Measurements from ENCODE around the gene TLE5. TPM values are rescaled to one million over a fixed set of nuclear protein-coding genes. Genes with fewer than 3 reads are reported as not detected.

The TLE5 gene
- total RNA-seq, 1 donor from 2014 or later: 98.1 TPM

DNA sequence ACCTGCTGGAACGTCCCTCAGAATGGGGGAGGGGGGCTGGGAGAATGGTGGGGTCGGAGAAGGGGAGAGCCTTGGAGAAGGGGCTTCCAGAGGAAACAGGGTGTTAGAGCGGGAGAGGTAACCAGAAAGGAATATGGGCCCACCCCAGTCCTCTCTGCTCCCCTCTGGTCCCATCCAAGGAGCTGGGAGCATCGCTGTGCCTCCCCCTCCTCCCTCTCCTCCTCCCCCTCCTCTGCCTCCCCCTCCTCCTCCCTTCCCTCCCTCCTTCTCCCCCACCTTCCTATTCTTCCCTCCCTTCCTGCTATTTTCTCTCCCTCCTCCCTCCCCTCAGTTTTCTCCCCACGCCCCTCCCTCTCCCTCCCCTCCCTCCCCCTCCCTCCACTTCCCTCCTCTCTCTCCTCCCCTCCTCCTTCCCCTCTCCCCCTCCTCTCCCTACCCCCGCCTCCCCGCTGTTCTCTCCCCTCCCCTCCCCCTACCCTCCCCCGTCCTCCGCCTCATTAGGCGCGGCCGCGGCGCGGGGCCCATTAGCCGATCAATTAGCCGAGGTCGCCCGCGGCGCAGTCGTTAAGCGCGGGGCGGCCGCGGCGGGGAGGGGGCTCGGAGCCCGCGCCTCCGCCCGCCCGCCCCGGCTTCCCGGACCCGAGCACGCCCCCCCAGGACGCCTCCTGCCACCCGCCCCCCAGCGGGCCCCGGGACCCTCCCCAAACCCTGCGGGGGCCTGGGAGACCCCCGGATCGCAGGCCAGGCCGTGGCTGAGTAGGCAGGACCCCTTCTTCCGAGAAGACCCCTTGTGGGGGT is 15.4 kb downstream of the TLE5 start:
- Histone ChIP-seq H3K27ac (ENCODE audit: low read depth, low read length) (no peak overlapping the region), H3K27me3 (ENCODE audit: control insufficient read depth in 3 of 3, insufficient read depth in 3 of 3, low read length in 3 of 3) (no peaks in the 10 kb centered on the region), H3K9me3 (ENCODE audit: control insufficient read depth in 3 of 3, low read length in 3 of 3) (no peaks in the 10 kb centered on the region), H3K4me3 (ENCODE audit: low read length in 3 of 3) (peak overlapping the region; percentile 35 to 68 (median 56)), H3K4me1 (ENCODE audit: control insufficient read depth in 3 of 3, insufficient read depth in 3 of 3, low read length in 3 of 3) (peaks cover 9 to 13% (median 10%) of the 10 kb centered on the region in 3 donors), H3K9ac (ENCODE audit: low read depth in 1 of 3, low read length in 3 of 3) (peak overlapping the region in 2 of 3 donors; percentile 28 to 72), H3K36me3 (ENCODE audit: control insufficient read depth in 3 of 3, insufficient read depth in 3 of 3, low read length in 3 of 3) (no peaks in the 10 kb centered on the region)

DNA sequence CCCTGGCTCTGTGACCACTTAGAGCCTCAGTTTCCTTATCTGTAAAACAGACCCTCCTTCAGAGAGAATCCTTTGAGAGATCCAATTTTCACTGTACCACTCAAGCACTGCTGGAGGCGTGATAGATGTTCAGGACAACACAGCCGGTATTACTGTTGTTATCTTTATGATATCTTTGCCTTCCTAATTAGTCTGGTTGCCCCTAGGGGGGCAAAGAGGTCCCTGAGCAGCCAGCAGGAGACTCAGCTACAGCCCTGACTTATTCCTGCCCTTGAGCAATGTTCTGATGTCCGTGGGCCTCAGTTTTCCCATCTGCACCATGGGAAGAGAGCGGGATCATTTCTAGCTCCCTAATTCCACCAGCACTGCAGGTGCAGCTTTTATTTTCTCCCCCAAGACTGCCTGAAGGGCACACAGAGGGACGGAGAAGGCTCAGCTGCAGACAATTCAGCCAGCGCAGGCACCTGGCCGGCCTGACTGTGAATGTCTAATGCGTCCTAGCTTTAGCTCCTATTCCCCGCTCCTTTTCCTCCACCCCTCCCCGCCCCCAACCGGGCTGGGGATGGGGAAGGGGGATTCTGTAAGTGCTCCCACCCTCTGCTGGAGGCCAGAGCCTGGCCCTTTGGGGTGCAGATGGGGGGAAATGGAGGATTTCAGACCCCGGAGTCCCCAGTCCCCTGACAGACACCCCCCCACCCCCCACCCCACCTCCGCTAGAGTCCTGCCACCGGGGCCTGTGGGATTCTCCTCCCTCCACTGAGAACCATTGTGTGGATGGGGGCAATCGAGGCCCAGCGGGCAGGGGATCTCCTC is 16.2 kb downstream of the TLE5 start:
- Histone ChIP-seq H3K4me3 (ENCODE audit: low read length in 3 of 3) (no peak overlapping the region), H3K27ac (ENCODE audit: low read depth, low read length) (no peak overlapping the region), H3K27me3 (ENCODE audit: control insufficient read depth in 3 of 3, insufficient read depth in 3 of 3, low read length in 3 of 3) (no peaks in the 10 kb centered on the region), H3K9me3 (ENCODE audit: control insufficient read depth in 3 of 3, low read length in 3 of 3) (no peaks in the 10 kb centered on the region), H3K9ac (ENCODE audit: low read depth in 1 of 3, low read length in 3 of 3) (no peak overlapping the region), H3K4me1 (ENCODE audit: control insufficient read depth in 3 of 3, insufficient read depth in 3 of 3, low read length in 3 of 3) (peaks cover 7 to 10% (median 8%) of the 10 kb centered on the region in 3 donors), H3K36me3 (ENCODE audit: control insufficient read depth in 3 of 3, insufficient read depth in 3 of 3, low read length in 3 of 3) (no peaks in the 10 kb centered on the region)

DNA sequence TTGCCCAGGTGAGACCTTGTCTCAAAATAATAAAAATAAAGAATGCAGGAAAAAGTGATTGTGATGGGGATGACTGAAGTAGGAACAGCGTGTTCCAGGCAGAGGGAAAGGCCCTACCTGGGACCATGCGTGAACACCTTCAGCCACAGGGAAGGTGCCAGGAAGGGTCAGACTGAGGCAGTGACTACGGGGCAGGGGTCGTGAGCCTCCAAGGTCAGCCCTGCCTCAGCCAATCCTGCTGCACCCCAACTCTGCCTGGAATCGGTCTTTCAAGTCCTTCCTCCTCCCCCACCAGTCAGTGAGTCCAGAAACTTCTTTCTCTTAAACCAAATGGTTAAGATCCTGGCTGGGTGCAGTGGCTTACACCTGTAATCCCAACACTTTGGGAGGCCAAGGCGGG is 17.1 kb downstream of the TLE5 start:
- Histone ChIP-seq H3K9ac (ENCODE audit: low read depth in 1 of 3, low read length in 3 of 3) (no peak overlapping the region), H3K4me3 (ENCODE audit: low read length in 3 of 3) (no peak overlapping the region), H3K4me1 (ENCODE audit: control insufficient read depth in 3 of 3, insufficient read depth in 3 of 3, low read length in 3 of 3) (peaks cover 6 to 10% (median 6%) of the 10 kb centered on the region in 3 donors), H3K36me3 (ENCODE audit: control insufficient read depth in 3 of 3, insufficient read depth in 3 of 3, low read length in 3 of 3) (no peaks in the 10 kb centered on the region), H3K27ac (ENCODE audit: low read depth, low read length) (no peak overlapping the region), H3K9me3 (ENCODE audit: control insufficient read depth in 3 of 3, low read length in 3 of 3) (no peaks in the 10 kb centered on the region), H3K27me3 (ENCODE audit: control insufficient read depth in 3 of 3, insufficient read depth in 3 of 3, low read length in 3 of 3) (no peaks in the 10 kb centered on the region)

- no peaks in the 10 kb centered on the region for H3K27me3 ChIP-seq (ENCODE audit: control insufficient read depth in 3 of 3, insufficient read depth in 3 of 3, low read length in 3 of 3)
- H3K4me3 ChIP-seq (ENCODE audit: low read length in 3 of 3): no peak overlapping the region
- no peak overlapping the region for H3K27ac ChIP-seq (ENCODE audit: low read depth, low read length)
- H3K36me3 ChIP-seq (ENCODE audit: control insufficient read depth in 3 of 3, insufficient read depth in 3 of 3, low read length in 3 of 3): no peaks in the 10 kb centered on the region
- H3K4me1 ChIP-seq (ENCODE audit: control insufficient read depth in 3 of 3, insufficient read depth in 3 of 3, low read length in 3 of 3): peaks cover 5 to 12% (median 11%) of the 10 kb centered on the region in 3 donors
- H3K9ac ChIP-seq (ENCODE audit: low read depth in 1 of 3, low read length in 3 of 3): no peak overlapping the region
- H3K9me3 ChIP-seq (ENCODE audit: control insufficient read depth in 3 of 3, low read length in 3 of 3): no peaks in the 10 kb centered on the region
These were observed 19.6 kb downstream of the TLE5 start for GRCh38 chr19:3042621-3043267.

GRCh38 chr19:3041761-3042620 is 20.3 kb downstream of the TLE5 start:
- Histone ChIP-seq H3K9me3 (ENCODE audit: control insufficient read depth in 3 of 3, low read length in 3 of 3) (no peaks in the 10 kb centered on the region), H3K36me3 (ENCODE audit: control insufficient read depth in 3 of 3, insufficient read depth in 3 of 3, low read length in 3 of 3) (no peaks in the 10 kb centered on the region), H3K27me3 (ENCODE audit: control insufficient read depth in 3 of 3, insufficient read depth in 3 of 3, low read length in 3 of 3) (no peaks in the 10 kb centered on the region), H3K9ac (ENCODE audit: low read depth in 1 of 3, low read length in 3 of 3) (no peak overlapping the region), H3K4me1 (ENCODE audit: control insufficient read depth in 3 of 3, insufficient read depth in 3 of 3, low read length in 3 of 3) (peaks cover 0 to 11% (median 9%) of the 10 kb centered on the region in 3 donors), H3K4me3 (ENCODE audit: low read length in 3 of 3) (no peak overlapping the region), H3K27ac (ENCODE audit: low read depth, low read length) (no peak overlapping the region)

GRCh38 chr19:3041327-3041726 is 21.0 kb downstream of the TLE5 start:
- Histone ChIP-seq H3K27me3 (ENCODE audit: control insufficient read depth in 3 of 3, insufficient read depth in 3 of 3, low read length in 3 of 3) (no peaks in the 10 kb centered on the region), H3K9me3 (ENCODE audit: control insufficient read depth in 3 of 3, low read length in 3 of 3) (no peaks in the 10 kb centered on the region), H3K9ac (ENCODE audit: low read depth in 1 of 3, low read length in 3 of 3) (peak overlapping the region in 1 of 3 donors; percentile 20), H3K4me1 (ENCODE audit: control insufficient read depth in 3 of 3, insufficient read depth in 3 of 3, low read length in 3 of 3) (peaks cover 4 to 15% (median 12%) of the 10 kb centered on the region in 3 donors), H3K36me3 (ENCODE audit: control insufficient read depth in 3 of 3, insufficient read depth in 3 of 3, low read length in 3 of 3) (no peaks in the 10 kb centered on the region), H3K4me3 (ENCODE audit: low read length in 3 of 3) (no peak overlapping the region), H3K27ac (ENCODE audit: low read depth, low read length) (no peak overlapping the region)

DNA sequence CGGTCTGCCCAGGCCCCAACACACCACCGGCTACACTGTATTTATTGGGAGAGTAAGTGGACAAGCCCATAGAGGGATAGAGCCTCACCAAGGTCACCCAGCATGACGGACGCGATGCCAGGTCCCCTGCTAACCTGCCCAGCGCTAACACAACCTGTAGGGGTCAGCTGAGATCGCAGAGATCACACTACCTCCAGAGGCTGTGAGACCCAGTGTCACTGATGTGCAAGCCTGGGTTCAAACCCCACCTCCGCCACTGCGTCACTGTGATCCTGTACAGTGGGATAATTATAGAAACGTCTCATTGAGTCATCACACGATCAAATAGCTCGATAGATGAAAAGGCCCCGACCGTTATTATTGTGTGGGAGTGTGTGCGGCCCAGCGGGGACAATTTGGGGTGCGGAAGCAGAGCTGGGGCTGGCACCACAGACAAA is 22.6 kb downstream of the TLE5 start:
- H3K9ac ChIP-seq (ENCODE audit: low read depth in 1 of 3, low read length in 3 of 3): no peak overlapping the region
- H3K9me3 ChIP-seq (ENCODE audit: control insufficient read depth in 3 of 3, low read length in 3 of 3): no peaks in the 10 kb centered on the region
- H3K4me3 ChIP-seq (ENCODE audit: low read length in 3 of 3): no peak overlapping the region
- no peaks in the 10 kb centered on the region for H3K36me3 ChIP-seq (ENCODE audit: control insufficient read depth in 3 of 3, insufficient read depth in 3 of 3, low read length in 3 of 3)
- H3K4me1 ChIP-seq (ENCODE audit: control insufficient read depth in 3 of 3, insufficient read depth in 3 of 3, low read length in 3 of 3): peaks cover 15 to 28% (median 22%) of the 10 kb centered on the region in 3 donors
- peak overlapping the region; percentile 18 for H3K27ac ChIP-seq (ENCODE audit: low read depth, low read length)
- no peaks in the 10 kb centered on the region for H3K27me3 ChIP-seq (ENCODE audit: control insufficient read depth in 3 of 3, insufficient read depth in 3 of 3, low read length in 3 of 3)

- Histone ChIP-seq H3K4me1 (ENCODE audit: control insufficient read depth in 3 of 3, insufficient read depth in 3 of 3, low read length in 3 of 3) (peaks cover 20 to 32% (median 27%) of the 10 kb centered on the region in 3 donors), H3K9me3 (ENCODE audit: control insufficient read depth in 3 of 3, low read length in 3 of 3) (no peaks in the 10 kb centered on the region), H3K4me3 (ENCODE audit: low read length in 3 of 3) (no peak overlapping the region), H3K27ac (ENCODE audit: low read depth, low read length) (peak overlapping the region; percentile 18), H3K36me3 (ENCODE audit: control insufficient read depth in 3 of 3, insufficient read depth in 3 of 3, low read length in 3 of 3) (no peaks in the 10 kb centered on the region), H3K9ac (ENCODE audit: low read depth in 1 of 3, low read length in 3 of 3) (no peak overlapping the region), H3K27me3 (ENCODE audit: control insufficient read depth in 3 of 3, insufficient read depth in 3 of 3, low read length in 3 of 3) (no peaks in the 10 kb centered on the region)
These were observed 23.2 kb downstream of the TLE5 start for GRCh38 chr19:3039125-3039524.

GRCh38 chr19:3038214-3038613 is 24.1 kb downstream of the TLE5 start:
- H3K36me3 ChIP-seq (ENCODE audit: control insufficient read depth in 3 of 3, insufficient read depth in 3 of 3, low read length in 3 of 3): no peaks in the 10 kb centered on the region
- H3K27me3 ChIP-seq (ENCODE audit: control insufficient read depth in 3 of 3, insufficient read depth in 3 of 3, low read length in 3 of 3): no peaks in the 10 kb centered on the region
- peaks cover 20 to 32% (median 27%) of the 10 kb centered on the region in 3 donors for H3K4me1 ChIP-seq (ENCODE audit: control insufficient read depth in 3 of 3, insufficient read depth in 3 of 3, low read length in 3 of 3)
- H3K4me3 ChIP-seq (ENCODE audit: low read length in 3 of 3): no peak overlapping the region
- H3K9ac ChIP-seq (ENCODE audit: low read depth in 1 of 3, low read length in 3 of 3): no peak overlapping the region
- no peaks in the 10 kb centered on the region for H3K9me3 ChIP-seq (ENCODE audit: control insufficient read depth in 3 of 3, low read length in 3 of 3)
- H3K27ac ChIP-seq (ENCODE audit: low read depth, low read length): no peak overlapping the region

All from skeletal muscle tissue (tissue), 4 donors.